Measurements from ENCODE around the gene TFB2M.

DNA sequence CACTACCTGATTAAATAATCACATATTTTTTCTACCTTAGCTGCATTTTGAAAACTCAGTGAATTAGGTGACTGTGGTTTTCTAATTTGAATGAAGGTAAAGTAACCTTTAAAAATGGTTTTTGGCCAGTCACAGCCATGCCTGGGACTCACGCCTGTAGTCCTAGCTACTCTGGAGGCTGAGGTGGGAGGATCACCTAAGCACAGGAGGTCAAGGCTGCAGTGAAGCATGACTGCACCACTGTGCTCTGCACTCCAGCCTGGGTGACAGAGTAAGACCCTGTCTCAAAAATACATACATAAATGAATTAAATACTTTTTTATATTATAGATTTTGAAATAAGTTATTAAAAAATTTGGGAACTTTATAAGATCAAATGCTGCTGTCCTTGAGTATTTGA lies 5.9 kb upstream of the TFB2M start:
- TF ChIP-seq, protein P1, sequence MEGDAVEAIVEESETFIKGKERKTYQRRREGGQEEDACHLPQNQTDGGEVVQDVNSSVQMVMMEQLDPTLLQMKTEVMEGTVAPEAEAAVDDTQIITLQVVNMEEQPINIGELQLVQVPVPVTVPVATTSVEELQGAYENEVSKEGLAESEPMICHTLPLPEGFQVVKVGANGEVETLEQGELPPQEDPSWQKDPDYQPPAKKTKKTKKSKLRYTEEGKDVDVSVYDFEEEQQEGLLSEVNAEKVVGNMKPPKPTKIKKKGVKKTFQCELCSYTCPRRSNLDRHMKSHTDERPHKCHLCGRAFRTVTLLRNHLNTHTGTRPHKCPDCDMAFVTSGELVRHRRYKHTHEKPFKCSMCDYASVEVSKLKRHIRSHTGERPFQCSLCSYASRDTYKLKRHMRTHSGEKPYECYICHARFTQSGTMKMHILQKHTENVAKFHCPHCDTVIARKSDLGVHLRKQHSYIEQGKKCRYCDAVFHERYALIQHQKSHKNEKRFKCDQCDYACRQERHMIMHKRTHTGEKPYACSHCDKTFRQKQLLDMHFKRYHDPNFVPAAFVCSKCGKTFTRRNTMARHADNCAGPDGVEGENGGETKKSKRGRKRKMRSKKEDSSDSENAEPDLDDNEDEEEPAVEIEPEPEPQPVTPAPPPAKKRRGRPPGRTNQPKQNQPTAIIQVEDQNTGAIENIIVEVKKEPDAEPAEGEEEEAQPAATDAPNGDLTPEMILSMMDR (IDR thresholded peaks at IDR 0.05) = no peak
- no peak for TF ChIP-seq ZFX (IDR thresholded peaks at IDR 0.05; ENCODE audit: borderline replicate concordance)

All from 22Rv1 (cell line).